ENCODE results near the gene REXO5.
"Not testable (repeated sequence)": the region's sequence is repeated elsewhere in the genome, so short reads cannot be mapped to it uniquely, and the experiment has no call there.

Gene REXO5

DNA sequence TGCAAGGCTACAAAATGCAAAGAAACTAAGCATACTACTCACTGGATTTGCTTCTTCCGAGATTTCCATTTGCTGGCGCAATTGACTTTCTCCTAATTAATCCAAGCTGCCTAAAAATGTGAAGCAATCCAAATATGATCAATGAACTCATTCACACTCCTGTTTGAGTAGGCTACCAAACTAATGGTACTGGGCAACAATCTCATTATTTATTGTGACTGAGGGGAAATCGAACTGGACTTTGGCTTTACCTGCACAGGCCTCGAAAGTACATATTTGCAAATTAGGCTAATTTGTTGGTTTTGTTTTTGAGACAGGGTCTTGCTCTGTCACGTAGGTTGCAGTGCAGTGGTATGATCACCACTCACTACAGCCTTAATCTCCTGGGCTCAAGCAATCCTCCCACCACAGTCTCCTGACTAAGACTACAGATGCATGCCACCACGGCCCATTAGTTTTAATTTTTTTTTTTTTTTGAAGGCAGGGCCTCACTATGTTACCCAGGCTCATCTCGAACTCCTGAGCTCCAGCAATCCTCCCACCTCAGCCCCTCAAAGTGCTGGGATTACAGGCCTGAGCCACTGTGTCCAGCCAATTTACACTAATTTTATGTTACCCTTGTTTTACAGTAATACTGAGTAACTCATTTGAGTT, 2.6 kb upstream of the REXO5 start:
- no peak for FAIRE-seq

- not testable (repeated sequence) for FAIRE-seq
These were observed 601 bp upstream of the REXO5 start for GRCh38 chr16:20805684-20806167.

GRCh38 chr16:20807862-20808261, 1.5 kb downstream of the REXO5 start:
- no peak for FAIRE-seq

DNA sequence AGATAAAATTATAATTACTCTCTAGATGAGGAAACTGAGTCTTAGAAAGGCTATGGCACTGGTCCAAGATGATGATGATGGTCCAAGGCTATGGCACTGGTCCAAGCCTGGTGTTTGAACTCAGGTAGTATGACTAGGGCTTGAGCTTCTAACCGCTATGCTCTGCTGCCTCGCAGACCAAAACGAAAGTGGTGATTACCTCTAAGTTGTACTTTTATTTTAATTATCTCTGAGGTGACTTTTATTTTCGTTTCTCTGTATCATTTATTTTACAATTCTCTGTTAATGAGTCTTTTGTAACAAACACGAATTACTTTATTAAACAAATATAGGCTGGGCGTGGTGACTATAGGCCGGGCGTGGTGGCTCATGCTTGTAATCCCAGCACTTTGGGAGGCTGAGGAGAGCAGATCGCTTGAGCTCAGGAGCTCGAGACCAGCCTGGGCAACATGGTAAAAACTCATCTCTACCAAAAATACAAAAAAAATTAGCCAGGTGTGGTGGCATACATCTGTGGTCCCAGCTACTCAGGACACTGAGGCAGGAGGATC, 5.6 kb downstream of the REXO5 start:
- FAIRE-seq: no peak

DNA sequence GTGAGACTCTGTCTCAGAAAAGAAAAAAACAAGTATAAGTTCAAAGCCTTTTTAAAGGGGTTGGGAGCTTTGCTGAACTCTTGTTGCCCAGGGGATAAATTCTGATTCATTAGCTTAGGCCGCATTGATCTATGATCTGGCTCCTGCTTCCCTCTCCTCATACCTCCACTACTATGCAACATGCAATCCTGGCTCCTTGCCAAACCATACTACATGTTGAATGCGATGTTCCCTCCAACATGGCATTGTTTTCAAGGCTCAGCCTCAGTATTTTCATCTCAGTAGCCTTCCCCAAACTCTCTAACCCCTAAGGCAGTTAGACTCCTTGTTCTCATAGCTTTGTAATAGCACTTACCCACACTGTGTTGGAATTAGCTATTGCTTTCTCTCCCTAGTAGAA, 6.2 kb downstream of the REXO5 start:
- no peak for FAIRE-seq

DNA sequence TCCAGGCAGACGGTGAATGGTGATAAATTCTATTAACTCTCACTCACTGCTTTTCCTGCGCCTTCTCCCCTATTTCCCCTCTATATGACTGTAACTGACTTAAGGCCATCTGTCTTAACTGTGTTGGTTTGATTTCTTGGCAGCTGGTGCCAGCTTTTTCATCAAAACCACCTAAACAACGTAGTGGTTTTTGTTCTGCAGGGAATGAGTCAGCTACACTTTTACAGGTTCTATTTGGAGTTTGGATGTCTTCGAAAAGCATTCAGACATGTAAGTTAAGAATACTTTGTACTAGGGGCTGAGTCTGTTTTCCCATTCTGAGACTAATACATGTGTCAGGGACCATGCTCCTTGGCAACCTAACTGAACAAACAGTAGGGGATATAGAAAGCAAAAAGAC, 8.5 kb downstream of the REXO5 start:
- no peak for FAIRE-seq

GRCh38 chr16:20818929-20819585, 12.7 kb downstream of the REXO5 start:
- FAIRE-seq: no peak

DNA sequence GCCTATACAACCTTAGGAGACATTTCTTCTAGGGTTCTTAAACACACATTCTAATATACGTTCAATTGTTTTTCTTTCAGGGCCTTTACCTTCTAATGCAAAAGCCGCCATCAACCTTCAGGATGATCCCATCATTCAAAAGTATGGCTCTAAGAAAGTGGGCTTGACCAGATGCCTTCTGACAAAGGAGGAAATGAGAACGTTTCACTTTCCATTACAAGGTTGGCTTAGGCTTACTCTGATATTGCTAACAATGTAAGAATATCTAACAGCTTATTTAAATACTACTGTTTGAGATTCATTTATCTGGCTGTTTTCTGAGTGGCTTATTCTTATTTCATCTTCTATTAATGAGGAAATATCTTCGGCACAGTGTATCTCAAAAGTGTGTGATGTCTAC, 15.4 kb downstream of the REXO5 start:
- FAIRE-seq: no peak

- no peak for FAIRE-seq
These were observed 16.4 kb downstream of the REXO5 start for GRCh38 chr16:20822521-20823325.

GRCh38 chr16:20826039-20826566, 19.8 kb downstream of the REXO5 start:
- FAIRE-seq: no peak

GRCh38 chr16:20829536-20829935, 23.2 kb downstream of the REXO5 start:
- no peak for FAIRE-seq

- FAIRE-seq: no peak
These were observed 24.0 kb downstream of the REXO5 start for GRCh38 chr16:20830372-20830771.

DNA sequence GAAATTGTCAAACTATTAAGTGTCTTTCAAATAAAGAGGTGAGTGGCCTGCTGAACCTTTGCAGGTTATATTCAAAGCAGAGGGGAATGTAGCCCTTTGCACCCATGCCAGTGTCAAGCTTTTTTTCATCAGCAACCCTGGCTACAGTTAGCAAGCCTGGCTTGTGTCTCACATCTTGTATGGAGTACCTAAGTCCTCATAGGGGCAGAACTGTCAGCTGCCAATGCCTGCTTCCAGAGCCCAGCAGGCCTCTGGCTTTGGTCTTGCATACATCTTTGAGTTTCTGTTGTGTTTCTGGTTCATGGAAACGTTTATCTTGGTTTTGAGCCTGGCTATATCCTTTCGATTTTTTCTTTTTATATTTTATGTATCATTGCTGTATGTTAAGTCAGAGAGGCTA, 26.8 kb downstream of the REXO5 start:
- no peak for FAIRE-seq

DNA sequence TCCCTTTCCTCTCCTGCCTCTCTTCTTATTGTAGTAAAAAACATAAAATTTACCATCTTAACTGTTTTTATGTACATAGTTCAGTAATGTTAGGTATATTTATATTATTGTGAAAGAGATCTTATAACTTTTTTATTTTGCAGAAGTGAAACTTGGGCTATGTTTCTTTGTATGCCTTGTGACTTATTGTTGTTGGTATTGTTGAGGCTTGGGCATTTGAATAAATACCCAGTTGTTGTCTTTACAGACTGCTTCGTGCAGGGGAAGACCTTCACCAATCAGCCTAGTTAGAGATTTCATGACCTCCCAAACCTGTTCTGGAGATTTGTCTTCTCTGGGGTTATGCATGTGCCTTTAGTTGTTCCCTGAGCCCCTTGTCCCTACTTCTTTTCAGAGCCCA, 31.9 kb downstream of the REXO5 start:
- FAIRE-seq: no peak

GRCh38 chr16:20839504-20839903, 33.2 kb downstream of the REXO5 start:
- FAIRE-seq: no peak

- no peak for FAIRE-seq
These were observed 37.7 kb downstream of the REXO5 start for GRCh38 chr16:20844054-20844453.

- no peak for FAIRE-seq
These were observed 38.3 kb downstream of the REXO5 start for GRCh38 chr16:20844588-20844987.

DNA sequence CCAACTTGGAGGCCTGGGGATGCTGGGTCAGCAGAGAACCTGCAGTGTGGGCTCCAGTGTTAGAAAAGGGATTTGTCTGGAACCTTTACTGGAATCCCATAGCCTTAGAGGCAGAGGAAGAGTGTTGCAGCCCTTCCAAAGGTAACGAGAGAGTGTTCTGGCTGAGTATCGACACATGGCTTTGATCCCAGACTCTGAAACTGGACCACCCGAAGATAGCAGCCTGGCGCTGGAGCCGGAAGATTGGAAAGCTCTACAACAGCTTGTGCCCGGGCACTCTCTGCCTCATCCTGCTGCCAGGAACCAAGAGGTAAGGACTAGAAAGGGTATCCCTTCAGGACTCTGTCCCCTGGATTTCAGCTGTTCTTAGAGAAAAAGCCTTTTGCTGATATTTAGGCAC, 39.7 kb downstream of the REXO5 start:
- no peak for FAIRE-seq

DNA sequence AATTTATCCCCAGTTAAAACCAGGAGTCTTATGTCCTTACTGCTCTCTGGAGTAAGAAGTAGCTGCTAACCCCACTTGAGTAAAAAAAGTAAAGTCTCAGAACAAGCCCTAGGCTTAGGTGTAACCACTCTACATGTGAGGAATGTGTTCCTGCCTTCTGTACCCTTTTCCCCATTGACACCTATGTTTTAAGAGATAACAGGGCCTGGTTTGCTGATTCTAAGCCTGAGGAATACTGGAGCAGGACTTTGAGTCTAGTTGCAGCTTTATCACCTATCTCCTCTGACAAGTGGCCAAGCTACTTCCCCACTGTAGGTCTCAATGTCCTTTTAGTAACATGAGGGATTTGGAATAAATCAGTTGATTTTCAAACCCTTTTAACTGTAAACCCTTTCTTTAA, 40.2 kb downstream of the REXO5 start:
- no peak for FAIRE-seq

- no peak for FAIRE-seq
These were observed 41.2 kb downstream of the REXO5 start for GRCh38 chr16:20847550-20847949.

DNA sequence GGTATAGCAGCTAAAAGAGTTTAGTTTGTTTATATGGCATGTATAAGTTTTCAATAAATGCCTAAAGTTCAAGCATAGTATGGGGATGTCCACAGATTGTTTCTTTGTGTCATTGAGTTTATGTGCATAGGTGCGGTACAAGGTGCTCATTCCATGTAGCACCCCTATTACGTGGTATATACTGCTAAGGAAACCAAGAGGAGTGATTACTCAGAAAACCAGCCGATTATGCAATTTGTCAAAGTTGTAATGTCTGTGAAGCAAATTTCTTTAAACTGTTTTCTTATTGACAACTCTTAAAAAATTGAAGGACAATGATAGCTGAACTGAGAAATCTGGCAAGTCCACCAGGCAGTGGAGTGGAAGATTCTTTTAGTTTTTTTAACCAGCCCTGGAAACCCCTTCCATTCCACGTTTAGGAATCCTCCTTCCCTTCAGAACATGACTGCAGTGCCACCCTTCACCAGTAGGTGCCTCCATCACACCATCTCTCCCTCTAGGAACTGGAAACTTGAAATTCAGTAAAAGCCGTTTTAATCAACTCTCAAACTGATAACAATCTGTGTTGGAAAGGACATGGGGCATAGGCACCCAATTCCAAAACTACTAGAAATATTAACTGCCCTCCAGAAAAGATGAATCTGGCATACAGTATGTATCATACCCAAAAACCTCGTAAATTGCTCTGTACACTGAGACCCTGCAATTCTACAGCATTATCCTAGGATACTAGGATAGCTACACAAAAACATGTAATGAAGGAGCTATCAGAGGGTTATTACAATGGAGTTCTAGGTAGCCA, 43.5 kb downstream of the REXO5 start:
- FAIRE-seq: no peak

DNA sequence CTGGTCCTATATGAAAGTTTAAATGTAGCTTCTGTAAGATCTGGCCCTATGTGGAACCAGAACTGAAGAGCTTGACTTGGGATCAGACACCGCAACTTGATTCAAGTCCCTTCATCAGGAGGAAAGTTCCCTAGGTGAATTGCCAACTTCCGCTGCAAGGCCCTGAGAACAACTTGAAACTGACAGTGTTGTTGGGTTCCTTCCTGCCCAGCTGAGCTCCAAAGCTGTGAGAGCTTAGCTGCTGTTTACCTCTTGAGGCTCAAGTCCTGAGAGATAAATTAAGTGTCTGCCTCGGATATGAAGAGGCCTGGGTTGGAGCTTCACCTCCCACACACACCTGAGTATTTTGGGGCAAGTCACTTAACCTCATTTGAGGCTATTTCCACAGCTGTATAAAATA, 44.7 kb downstream of the REXO5 start:
- no peak for FAIRE-seq
